ENCODE results near the gene FAM53A.

DNA sequence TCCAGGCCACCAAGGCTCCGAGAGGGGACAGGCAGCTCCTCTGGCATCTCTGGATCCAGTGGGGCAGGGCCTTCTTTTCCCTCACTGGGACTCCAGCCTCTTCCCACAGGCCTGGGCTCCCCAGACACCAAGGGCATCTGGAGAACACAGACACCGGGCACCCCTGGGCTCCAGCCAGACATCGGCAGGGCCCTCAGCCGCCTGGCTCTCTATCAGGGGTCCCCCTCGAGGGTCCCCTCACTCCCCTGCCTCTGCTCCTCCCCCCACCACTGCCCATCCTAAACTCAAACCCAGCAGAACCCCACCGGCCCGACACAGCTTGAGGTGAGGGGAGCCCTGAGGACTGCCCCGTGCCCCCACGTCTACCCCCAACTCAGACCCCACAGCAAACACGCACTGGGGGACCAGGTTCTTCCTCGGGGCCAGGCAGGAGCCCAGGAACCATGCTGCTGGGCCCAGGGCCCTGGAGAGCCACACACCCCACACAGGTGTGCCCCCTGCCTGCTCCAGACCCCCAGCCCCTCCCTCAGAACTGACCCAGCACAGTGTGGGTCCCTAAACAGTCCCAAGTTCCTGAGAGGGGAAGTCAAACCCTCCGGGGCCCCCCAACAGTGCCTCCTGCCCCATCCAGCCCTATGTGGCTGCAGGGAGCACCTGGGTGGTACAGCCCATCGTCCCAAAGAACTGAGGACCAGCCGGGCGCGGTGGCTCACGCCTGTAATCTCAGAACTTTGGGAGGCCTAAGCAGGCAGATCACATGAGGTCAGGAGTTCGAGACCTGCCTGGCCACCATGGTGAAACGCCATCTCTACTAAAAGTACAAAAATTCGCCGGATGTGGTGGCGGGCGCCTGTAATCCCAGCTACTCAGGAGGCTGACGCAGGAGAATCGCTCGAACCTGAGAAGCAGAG is 86.8 kb downstream of the FAM53A start:
- TF ChIP-seq, protein P1, sequence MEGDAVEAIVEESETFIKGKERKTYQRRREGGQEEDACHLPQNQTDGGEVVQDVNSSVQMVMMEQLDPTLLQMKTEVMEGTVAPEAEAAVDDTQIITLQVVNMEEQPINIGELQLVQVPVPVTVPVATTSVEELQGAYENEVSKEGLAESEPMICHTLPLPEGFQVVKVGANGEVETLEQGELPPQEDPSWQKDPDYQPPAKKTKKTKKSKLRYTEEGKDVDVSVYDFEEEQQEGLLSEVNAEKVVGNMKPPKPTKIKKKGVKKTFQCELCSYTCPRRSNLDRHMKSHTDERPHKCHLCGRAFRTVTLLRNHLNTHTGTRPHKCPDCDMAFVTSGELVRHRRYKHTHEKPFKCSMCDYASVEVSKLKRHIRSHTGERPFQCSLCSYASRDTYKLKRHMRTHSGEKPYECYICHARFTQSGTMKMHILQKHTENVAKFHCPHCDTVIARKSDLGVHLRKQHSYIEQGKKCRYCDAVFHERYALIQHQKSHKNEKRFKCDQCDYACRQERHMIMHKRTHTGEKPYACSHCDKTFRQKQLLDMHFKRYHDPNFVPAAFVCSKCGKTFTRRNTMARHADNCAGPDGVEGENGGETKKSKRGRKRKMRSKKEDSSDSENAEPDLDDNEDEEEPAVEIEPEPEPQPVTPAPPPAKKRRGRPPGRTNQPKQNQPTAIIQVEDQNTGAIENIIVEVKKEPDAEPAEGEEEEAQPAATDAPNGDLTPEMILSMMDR (IDR thresholded peaks at IDR 0.05) = no peak
- TF ChIP-seq POLR2A (IDR thresholded peaks at IDR 0.05) (no peak), EP300 (IDR thresholded peaks at IDR 0.05) (no peak)
